Activated T-helper 17 cell treated with anti-CD3 and anti-CD28 coated beads, Interleukin-2, amount 50 U/mL, for 72 hours (primary cell): Measurements from ENCODE around the gene AKT3. TPM values are rescaled to one million over a fixed set of nuclear protein-coding genes. Genes with fewer than 3 reads are reported as not detected.

Experiments
- ATAC-seq: fragments of 150-1000 bp; cut with Tn5 transposase; replicated peaks from 2 replicates; pipeline ENCODE4 v1.10.0; 2021; ENCODE audit warnings: mild to moderate bottlenecking, moderate library complexity
- H3K27ac Mint-ChIP-seq: one replicate; pipeline ENCODE4 v1.8.0; 2022; ENCODE audit warnings: mixed read lengths
- H3K27me3 Mint-ChIP-seq: one replicate; pipeline ENCODE4 v1.8.0; 2022; ENCODE audit warnings: mixed read lengths
- H3K36me3 Mint-ChIP-seq: one replicate; pipeline ENCODE4 v1.8.0; 2022; ENCODE audit warnings: low read depth, mild to moderate bottlenecking, mixed read lengths
- H3K4me1 Mint-ChIP-seq: one replicate; pipeline ENCODE4 v1.8.0; 2022; ENCODE audit warnings: mixed read lengths
- H3K4me3 Mint-ChIP-seq: one replicate; pipeline ENCODE4 v1.8.0; 2022; ENCODE audit warnings: mild to moderate bottlenecking, mixed read lengths
- H3K9me3 Mint-ChIP-seq: one replicate; pipeline ENCODE4 v1.8.0; 2022; ENCODE audit warnings: mixed read lengths
- total RNA-seq, 2 donors: library from RNA; stranded (reverse); gene quantifications; one replicate each; pipeline ENCODE4 v1.2.3, GENCODE V29; 2022

AKT3 gene
- total RNA-seq, 2 donors from 2014 or later = 32.2 to 53.2 TPM

- no peaks in the 10 kb centered on the region for H3K9me3 Mint-ChIP-seq
- no peak overlapping the region for H3K27ac Mint-ChIP-seq
- ATAC-seq = no peak
- no peaks in the 10 kb centered on the region for H3K4me1 Mint-ChIP-seq
- H3K4me3 Mint-ChIP-seq = no peak overlapping the region
- H3K36me3 Mint-ChIP-seq = peaks cover 67% of the 10 kb centered on the region
- no peaks in the 10 kb centered on the region for H3K27me3 Mint-ChIP-seq
Observed at GRCh38 chr1:243646841-243647240, 203.2 kb downstream of the AKT3 start.

DNA sequence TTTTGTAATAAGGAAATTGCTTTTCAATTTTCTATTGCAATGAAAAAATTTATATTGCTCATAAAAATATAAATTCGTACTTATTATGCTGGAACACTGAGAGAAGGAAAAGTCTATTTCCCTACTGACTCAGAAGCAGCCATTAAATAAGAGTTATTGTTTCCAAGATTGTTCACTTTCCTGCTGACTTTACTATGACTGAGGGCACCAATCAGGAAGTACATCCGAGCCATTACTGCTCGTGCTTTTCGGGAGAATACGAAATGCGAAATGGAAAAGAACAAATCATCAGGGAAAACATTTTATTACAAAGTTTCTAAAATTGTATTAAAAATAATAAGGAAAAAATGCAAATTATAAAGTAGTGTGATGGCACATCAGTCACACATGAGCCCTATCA lies 204.8 kb downstream of the AKT3 start:
- no peak for ATAC-seq
- H3K4me3 Mint-ChIP-seq = no peak overlapping the region
- H3K27me3 Mint-ChIP-seq = no peaks in the 10 kb centered on the region
- no peaks in the 10 kb centered on the region for H3K4me1 Mint-ChIP-seq
- H3K9me3 Mint-ChIP-seq = peaks cover 3% of the 10 kb centered on the region
- no peak overlapping the region for H3K27ac Mint-ChIP-seq
- H3K36me3 Mint-ChIP-seq = peaks cover 59% of the 10 kb centered on the region

DNA sequence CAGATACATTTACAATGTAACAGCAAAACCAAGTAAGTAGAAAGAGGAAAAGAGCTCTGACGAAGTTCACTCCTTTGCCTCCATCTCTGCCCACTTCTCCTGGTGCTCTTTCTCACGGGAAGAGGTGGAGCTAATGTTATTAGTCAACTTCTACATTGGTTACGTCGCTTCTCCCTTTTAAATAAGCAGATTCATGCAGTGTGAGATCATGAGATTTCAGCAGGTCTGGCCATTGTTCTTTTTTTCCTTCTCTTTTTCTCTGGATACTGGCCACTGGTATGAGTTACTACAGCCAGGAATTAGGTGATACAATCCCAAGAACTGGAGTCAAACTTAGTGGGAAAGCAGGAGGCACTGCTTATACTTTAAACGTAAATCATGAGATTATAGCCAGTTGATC lies 207.1 kb downstream of the AKT3 start:
- H3K27me3 Mint-ChIP-seq = no peaks in the 10 kb centered on the region
- no peak overlapping the region for H3K4me3 Mint-ChIP-seq
- H3K27ac Mint-ChIP-seq = no peak overlapping the region
- no peak for ATAC-seq
- H3K9me3 Mint-ChIP-seq = peaks cover 5% of the 10 kb centered on the region
- peaks cover 67% of the 10 kb centered on the region for H3K36me3 Mint-ChIP-seq
- no peaks in the 10 kb centered on the region for H3K4me1 Mint-ChIP-seq

- Mint-ChIP-seq H3K36me3 (peaks cover 56% of the 10 kb centered on the region), H3K4me3 (no peak overlapping the region), H3K9me3 (peaks cover 5% of the 10 kb centered on the region), H3K4me1 (no peaks in the 10 kb centered on the region), H3K27ac (no peak overlapping the region), H3K27me3 (no peaks in the 10 kb centered on the region)
- ATAC-seq = peak; percentile 55
Observed at GRCh38 chr1:243639027-243639658, 210.9 kb downstream of the AKT3 start.

GRCh38 chr1:243638186-243638585 lies 211.9 kb downstream of the AKT3 start:
- H3K4me1 Mint-ChIP-seq = no peaks in the 10 kb centered on the region
- peaks cover 60% of the 10 kb centered on the region for H3K36me3 Mint-ChIP-seq
- peaks cover 5% of the 10 kb centered on the region for H3K9me3 Mint-ChIP-seq
- no peak for ATAC-seq
- H3K4me3 Mint-ChIP-seq = no peak overlapping the region
- no peaks in the 10 kb centered on the region for H3K27me3 Mint-ChIP-seq
- peak overlapping the region; percentile 12 for H3K27ac Mint-ChIP-seq

GRCh38 chr1:243628476-243628907 lies 221.6 kb downstream of the AKT3 start:
- no peak overlapping the region for H3K27ac Mint-ChIP-seq
- peaks cover 4% of the 10 kb centered on the region for H3K4me1 Mint-ChIP-seq
- peaks cover 5% of the 10 kb centered on the region for H3K9me3 Mint-ChIP-seq
- no peaks in the 10 kb centered on the region for H3K27me3 Mint-ChIP-seq
- no peak overlapping the region for H3K4me3 Mint-ChIP-seq
- H3K36me3 Mint-ChIP-seq = peaks cover 88% of the 10 kb centered on the region
- no peak for ATAC-seq

DNA sequence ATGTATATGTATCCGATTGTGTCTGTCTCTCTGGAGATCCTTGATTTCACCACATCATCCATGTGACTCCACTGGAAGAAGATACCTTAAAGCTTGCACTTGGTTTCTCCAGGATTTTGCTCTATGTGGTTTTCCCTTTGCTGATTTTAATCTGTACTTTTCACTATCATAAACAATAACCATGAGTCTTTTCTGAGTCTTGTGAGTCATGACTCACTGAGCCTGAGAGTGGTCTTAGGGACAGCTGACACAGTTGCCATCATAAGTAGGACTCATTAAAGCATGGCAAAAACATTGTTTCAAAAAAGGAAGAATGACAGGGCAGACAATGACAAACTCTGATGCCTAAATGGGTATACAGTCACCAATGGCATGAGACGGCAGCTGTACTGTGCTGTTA lies 226.2 kb downstream of the AKT3 start:
- H3K4me1 Mint-ChIP-seq = peaks cover 38% of the 10 kb centered on the region
- H3K36me3 Mint-ChIP-seq = peaks cover 81% of the 10 kb centered on the region
- H3K27ac Mint-ChIP-seq = peak overlapping the region; percentile 3
- ATAC-seq = peak; percentile 72
- no peak overlapping the region for H3K4me3 Mint-ChIP-seq
- H3K27me3 Mint-ChIP-seq = no peaks in the 10 kb centered on the region
- peaks cover 18% of the 10 kb centered on the region for H3K9me3 Mint-ChIP-seq

GRCh38 chr1:243621973-243622372 lies 228.1 kb downstream of the AKT3 start:
- H3K4me1 Mint-ChIP-seq = peaks cover 46% of the 10 kb centered on the region
- ATAC-seq = no peak
- H3K9me3 Mint-ChIP-seq = peaks cover 18% of the 10 kb centered on the region
- no peak overlapping the region for H3K4me3 Mint-ChIP-seq
- peaks cover 65% of the 10 kb centered on the region for H3K36me3 Mint-ChIP-seq
- H3K27ac Mint-ChIP-seq = peak overlapping the region; percentile 18
- H3K27me3 Mint-ChIP-seq = no peaks in the 10 kb centered on the region

DNA sequence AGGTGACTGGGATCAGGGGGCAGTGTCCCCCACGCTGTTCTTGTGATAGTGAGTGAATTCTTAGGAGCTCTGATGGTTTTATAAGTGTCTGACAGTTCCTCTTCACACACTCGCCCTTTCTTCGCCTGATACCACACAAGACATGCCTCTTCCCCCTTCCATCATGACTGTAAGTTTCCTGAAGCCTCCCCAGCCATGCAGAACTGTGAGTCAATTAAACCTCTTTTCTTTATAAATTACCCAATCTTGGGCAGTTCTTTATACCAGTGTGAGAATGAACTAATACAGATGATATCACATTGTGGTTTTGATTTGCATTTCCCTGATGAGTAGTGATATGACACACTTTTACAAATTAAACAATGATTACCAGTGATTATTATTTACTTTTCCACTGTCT lies 229.9 kb downstream of the AKT3 start:
- peaks cover 46% of the 10 kb centered on the region for H3K4me1 Mint-ChIP-seq
- no peaks in the 10 kb centered on the region for H3K27me3 Mint-ChIP-seq
- H3K9me3 Mint-ChIP-seq = peaks cover 18% of the 10 kb centered on the region
- peaks cover 51% of the 10 kb centered on the region for H3K36me3 Mint-ChIP-seq
- H3K27ac Mint-ChIP-seq = peak overlapping the region; percentile 67
- peak overlapping the region; percentile 35 for H3K4me3 Mint-ChIP-seq
- ATAC-seq = peak; percentile 83

- Mint-ChIP-seq H3K27me3 (no peaks in the 10 kb centered on the region), H3K4me3 (no peak overlapping the region), H3K9me3 (peaks cover 4% of the 10 kb centered on the region), H3K36me3 (peaks cover 48% of the 10 kb centered on the region), H3K27ac (no peak overlapping the region), H3K4me1 (peaks cover 5% of the 10 kb centered on the region)
- ATAC-seq = no peak
Observed at GRCh38 chr1:243609698-243610097, 240.3 kb downstream of the AKT3 start.

DNA sequence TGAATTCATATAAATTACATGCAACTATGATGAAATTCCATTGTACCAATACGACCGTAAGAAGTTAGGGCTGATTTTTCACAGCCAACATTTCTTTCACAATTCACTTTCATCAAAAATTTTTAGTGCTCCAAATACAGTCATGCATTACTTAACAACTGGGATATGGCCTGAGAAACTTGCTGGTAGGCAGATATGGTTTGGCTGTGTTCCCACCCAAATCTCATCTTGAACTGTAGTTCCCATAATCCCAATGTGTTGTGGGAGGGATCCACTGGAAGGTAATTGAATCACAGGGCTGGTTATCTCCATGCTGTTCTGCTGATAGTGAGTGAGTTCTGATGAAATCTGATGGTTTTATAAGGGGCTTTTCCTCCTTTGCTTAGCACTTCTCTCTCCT lies 244.4 kb downstream of the AKT3 start:
- no peak for ATAC-seq
- H3K9me3 Mint-ChIP-seq = peaks cover 12% of the 10 kb centered on the region
- H3K4me1 Mint-ChIP-seq = peaks cover 5% of the 10 kb centered on the region
- no peak overlapping the region for H3K27ac Mint-ChIP-seq
- no peaks in the 10 kb centered on the region for H3K27me3 Mint-ChIP-seq
- H3K36me3 Mint-ChIP-seq = peaks cover 61% of the 10 kb centered on the region
- no peak overlapping the region for H3K4me3 Mint-ChIP-seq

GRCh38 chr1:243601720-243602119 lies 248.3 kb downstream of the AKT3 start:
- H3K9me3 Mint-ChIP-seq = peaks cover 12% of the 10 kb centered on the region
- no peak overlapping the region for H3K27ac Mint-ChIP-seq
- peaks cover 37% of the 10 kb centered on the region for H3K36me3 Mint-ChIP-seq
- no peak for ATAC-seq
- H3K4me3 Mint-ChIP-seq = no peak overlapping the region
- H3K27me3 Mint-ChIP-seq = no peaks in the 10 kb centered on the region
- H3K4me1 Mint-ChIP-seq = peaks cover 14% of the 10 kb centered on the region

DNA sequence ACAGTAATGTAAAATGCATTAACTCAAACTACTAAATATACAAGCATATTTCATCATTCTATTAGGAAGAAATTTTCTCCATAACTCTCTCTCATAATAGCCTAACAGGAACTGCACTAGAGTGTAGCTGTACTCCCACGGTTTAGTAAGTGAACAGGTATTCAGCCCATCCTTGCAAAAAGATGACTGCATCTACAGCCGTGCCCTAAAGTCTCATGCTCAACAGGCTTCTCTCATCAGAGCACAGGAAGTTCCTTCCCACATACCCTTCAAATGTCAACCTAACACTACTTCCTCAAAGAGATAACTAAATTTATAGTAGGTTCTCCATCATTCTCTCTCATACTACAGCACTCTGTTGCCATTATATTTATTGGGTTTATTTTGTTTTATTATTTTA lies 251.6 kb downstream of the AKT3 start:
- peaks cover 19% of the 10 kb centered on the region for H3K4me1 Mint-ChIP-seq
- peaks cover 3% of the 10 kb centered on the region for H3K9me3 Mint-ChIP-seq
- peaks cover 36% of the 10 kb centered on the region for H3K36me3 Mint-ChIP-seq
- peak; percentile 45 for ATAC-seq
- peak overlapping the region; percentile 37 for H3K27ac Mint-ChIP-seq
- H3K27me3 Mint-ChIP-seq = no peaks in the 10 kb centered on the region
- peak overlapping the region; percentile 52 for H3K4me3 Mint-ChIP-seq

GRCh38 chr1:243597383-243597782 lies 252.7 kb downstream of the AKT3 start:
- Mint-ChIP-seq H3K4me1 (peaks cover 19% of the 10 kb centered on the region), H3K4me3 (no peak overlapping the region), H3K36me3 (peaks cover 36% of the 10 kb centered on the region), H3K9me3 (no peaks in the 10 kb centered on the region), H3K27me3 (no peaks in the 10 kb centered on the region), H3K27ac (peak overlapping the region; percentile 97)
- no peak for ATAC-seq

DNA sequence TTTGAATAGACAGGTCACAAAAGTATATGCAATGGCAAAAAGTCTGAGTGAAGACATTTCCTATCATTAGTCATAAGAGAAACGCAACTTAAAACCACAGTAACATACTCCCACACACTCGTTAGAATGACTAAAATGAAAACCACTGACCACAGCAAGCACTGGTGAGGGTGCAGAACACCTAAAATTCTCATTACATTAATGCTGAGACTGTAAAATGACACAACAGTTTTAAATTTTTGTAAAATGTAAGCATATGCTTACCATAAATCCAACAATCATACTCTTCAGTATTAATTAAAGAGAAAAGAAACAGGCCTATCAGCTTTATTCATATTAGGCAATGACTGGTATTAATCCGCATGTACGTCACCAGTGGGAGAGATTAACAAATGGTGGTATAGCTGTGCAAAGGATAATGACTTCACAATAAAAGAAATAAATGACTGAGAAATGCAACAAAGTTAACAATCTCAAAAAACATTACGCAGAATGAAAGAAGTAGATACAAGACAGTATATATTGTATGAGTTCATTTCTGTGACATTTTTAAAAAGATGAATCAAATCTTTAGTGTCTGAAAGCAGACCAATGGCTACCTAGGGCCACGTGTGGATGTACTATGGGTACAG lies 253.5 kb downstream of the AKT3 start:
- Mint-ChIP-seq H3K4me1 (peaks cover 19% of the 10 kb centered on the region), H3K27me3 (no peaks in the 10 kb centered on the region), H3K9me3 (no peaks in the 10 kb centered on the region), H3K36me3 (peaks cover 39% of the 10 kb centered on the region), H3K4me3 (peak overlapping the region; percentile 69), H3K27ac (peak overlapping the region; percentile 97)
- ATAC-seq = peak; percentile 76
